HG02571 (cell line): ENCODE data around the gene PNPLA8.
"Not testable (repeated sequence)": the region's sequence is repeated elsewhere in the genome, so short reads cannot be mapped to it uniquely, and the experiment has no call there.

Experiments used
- ATAC-seq: cut with Tn5 transposase; IDR thresholded peaks from one replicate; pipeline ENCODE4 v1.9.1; 2021; ENCODE audit warnings: mild to moderate bottlenecking, moderate library complexity; ENCODE audit not compliant: unreplicated experiment

Gene PNPLA8

DNA sequence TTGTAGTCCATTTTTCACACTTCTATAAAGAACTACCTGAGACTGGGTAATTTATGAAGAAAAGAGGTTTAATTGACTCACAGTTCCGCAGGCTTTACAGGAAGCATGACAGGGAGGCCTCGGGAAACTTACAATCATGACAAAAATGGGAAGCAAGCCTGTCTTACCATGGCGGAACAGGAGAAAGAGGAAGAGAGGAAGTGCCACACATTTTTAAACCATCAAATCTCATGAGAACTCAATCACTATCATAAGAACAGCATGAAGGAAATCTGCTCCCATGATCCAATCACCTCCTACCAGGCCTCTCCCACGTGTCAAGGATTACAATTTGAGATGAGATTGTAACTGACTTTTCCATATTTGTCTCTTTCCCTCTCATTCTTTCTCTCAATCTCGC lies 9.3 kb upstream of the PNPLA8 start:
- no peak for ATAC-seq

DNA sequence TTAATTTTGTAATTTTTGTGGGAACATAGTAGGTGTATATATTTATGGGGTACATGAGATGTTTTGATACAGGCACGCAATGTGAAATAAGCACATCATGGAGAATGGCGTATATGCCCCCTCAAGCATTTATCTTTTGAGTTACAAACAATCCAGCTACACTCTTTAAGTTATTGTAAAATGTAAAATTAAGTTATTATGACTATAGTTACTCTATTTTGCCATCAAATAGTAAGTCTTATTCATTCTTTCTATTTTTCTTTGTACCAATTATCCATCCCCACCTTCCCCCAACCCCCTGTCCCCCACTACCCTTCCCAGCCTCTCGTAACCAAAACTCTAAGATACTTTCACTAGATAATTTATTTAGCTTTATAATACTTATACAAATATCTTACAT lies 7.8 kb upstream of the PNPLA8 start:
- no peak for ATAC-seq

DNA sequence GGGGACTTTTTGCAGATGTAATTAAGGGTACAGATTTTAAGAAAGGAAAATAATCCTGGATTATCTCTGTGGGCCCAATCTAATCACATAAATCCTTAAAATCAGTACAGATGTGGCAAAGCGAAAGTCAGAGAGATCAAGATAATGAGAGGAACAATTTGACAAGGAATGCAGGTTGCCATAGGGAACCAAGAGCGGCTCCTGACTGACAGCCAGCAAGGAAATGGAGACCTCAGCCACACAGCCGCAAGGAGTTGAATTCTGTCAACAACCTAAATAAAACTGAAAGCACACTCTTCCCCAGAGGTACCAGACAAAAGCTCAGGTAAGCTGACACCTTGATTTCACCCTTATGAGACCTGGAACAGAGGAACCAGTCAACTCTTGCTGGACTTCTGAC lies 3.4 kb upstream of the PNPLA8 start:
- no peak for ATAC-seq

DNA sequence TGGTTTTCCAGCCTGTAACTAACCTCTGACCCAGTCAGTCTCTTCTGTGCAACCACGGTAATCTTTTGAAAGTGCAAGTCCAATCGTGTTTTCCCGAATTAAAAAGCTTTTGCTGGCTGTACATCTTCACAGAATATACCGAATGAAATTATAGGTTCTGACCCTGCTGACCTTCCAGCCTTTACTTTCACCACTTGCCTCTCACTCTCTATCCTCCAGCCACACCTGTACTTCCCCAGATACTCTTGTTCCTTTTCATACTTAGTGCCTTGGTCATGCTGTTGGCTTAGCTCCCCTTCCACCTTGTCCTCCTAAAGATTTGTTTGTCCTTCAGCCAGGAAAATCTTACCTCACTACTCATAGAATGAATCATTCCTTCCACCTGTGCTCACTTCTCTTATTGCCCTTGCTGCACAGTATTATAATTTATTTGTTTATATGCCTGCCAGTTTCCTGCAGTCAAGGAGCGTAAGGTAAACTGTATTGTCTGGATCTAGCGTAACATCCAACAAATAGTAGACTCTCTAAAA lies 2.3 kb upstream of the PNPLA8 start:
- no peak for ATAC-seq

DNA sequence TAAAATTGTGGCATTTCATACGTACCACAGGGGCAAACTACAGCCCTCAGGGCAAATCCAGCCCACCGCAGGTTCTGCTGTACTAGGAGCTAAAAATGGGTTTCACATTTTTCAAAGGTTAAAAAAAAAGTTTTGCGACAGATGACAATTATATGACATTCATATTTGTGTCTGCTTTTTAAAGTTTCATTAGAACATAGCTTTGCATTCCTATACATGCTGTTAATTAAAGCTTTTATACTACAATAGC lies 758 bp upstream of the PNPLA8 start:
- ATAC-seq: no peak

DNA sequence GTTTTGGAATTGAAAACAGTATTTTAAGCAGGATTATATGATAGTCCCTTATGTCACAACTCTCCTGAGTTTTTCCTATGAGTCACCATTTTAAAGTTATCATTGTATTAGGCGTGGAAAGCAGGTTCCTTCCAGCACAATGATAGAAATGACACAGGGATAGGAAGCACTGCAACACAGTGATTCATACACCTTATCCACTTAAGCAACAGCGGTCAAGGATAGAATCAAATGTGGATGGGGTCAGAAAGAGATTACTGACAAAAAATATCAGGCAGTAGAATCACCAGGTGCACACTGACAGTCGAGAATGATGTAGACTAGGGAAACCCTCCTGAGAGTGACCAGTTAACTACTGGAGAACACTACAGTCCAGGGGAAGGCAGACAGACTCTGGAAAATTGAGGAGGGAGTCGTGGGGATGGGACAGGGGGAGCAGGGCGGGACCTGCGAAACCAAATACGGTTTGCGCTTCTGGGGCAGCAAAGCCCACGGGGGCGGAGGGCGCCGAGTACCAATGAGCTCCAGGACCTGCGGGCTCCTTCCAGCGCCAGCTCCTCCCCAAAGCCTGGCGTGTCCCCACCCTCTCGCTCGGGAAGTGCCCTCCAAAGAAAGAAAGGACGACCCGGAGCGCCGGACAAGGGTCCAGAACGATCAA lies 479 bp downstream of the PNPLA8 start:
- ATAC-seq: peak; percentile 45

DNA sequence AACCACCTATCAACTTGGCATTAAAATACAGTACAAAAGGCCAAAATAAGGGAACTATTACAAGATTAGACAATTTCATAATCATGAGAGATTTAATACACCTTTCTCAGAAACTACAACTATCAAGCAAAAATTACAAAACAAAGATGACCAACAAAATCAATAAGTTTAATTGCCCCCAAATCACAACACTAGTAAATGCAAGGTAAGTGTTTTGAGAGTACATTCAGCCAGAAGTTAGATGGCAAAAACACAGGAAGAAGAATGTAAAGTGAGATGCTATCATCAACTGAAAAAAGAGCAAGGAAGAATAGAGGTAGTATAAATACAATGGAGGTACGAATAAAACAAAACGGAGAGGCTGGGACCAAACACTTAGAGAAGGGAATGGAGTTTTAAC lies 3.2 kb downstream of the PNPLA8 start:
- no peak for ATAC-seq

DNA sequence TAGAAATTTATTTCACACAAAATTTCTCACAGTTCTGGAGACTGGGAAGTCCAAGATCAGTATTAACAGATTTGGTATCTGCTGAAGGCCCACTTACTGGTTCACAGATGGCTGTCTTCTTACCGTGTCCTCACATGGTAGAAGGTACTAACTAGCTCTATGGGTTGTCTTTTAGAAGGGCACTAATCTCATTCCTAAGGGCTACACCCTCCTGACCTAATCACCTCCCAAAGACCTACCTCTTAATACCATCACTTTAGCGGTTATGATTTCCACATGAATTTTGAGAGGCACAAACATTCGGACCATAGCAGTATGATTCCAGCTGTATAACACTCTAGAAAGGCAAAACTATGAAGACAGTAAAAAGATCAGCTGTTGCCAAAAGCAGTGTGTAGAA lies 8.0 kb downstream of the PNPLA8 start:
- no peak for ATAC-seq

DNA sequence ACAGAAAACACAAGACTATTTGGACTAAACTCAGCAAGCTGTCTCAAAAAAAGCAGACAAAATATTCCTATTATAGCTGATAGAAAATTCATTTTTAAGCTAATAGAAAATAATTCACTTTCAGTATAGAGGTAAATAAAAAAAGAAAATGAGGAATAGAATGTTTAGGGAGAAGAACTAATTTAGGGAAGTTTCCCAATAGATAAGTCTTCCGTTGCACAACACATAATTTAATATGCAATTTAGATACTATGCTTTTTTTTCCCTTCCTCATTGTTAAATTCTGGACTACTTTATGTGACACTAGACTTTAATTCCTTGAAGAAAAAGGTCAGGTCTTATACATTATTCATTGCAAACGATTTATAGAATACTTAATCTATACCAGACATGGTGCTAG lies 10.3 kb downstream of the PNPLA8 start:
- ATAC-seq: no peak

DNA sequence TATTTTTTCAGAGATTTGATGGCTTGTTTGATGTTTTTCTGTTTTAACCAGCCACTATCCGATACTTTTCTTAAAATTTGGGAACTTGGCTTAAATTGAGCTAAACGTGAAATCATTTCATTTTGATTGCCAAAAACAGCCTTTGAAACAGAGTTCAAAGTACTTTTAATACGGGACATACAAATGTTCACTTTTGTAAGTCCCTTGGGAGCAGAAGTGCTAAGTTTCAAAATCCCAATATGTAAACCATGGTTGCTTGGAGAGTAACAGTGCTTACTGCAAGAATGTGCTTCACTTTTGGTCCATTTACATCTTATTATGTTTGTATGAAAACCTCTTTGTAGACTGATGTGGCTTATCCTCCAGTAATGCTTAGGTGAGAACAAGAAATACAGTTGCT lies 10.9 kb downstream of the PNPLA8 start:
- ATAC-seq: no peak

DNA sequence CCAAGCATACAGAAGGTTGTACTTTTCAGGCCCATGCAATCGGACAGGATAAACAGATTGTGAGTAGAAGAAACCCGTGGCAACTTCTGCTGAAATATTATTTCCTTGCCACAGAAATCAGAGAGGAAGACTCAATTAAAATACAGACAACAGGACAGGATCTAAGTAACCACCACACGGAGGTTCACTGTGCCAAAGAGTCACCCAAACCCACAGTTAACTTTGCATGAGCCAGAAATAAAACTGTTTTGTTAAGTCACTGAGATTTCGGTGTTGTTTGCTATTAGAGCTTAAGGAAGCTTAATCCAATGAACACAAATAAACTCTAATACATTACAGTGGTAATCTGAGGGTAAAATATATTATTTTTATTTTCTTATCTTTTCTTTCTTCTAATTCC lies 14.0 kb downstream of the PNPLA8 start:
- ATAC-seq: no peak

DNA sequence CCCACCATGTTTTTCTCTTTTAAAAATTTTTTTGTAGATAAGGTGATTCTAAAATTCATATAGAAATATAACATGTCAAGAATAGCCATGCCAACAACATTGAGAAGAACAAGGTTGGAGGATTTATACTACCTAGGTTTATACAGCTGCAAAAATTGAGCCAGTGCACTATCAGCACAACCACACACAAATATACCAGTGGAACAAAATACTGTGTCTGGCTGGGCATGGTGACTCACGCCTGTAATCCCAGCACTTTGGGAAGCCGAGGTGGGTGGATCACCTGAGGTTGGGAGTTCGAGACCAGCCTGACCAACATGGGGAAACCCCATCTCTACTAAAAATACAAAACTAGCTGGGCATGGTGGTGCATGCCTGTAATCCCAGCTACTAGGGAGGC lies 21.4 kb downstream of the PNPLA8 start:
- ATAC-seq: not testable (repeated sequence)

DNA sequence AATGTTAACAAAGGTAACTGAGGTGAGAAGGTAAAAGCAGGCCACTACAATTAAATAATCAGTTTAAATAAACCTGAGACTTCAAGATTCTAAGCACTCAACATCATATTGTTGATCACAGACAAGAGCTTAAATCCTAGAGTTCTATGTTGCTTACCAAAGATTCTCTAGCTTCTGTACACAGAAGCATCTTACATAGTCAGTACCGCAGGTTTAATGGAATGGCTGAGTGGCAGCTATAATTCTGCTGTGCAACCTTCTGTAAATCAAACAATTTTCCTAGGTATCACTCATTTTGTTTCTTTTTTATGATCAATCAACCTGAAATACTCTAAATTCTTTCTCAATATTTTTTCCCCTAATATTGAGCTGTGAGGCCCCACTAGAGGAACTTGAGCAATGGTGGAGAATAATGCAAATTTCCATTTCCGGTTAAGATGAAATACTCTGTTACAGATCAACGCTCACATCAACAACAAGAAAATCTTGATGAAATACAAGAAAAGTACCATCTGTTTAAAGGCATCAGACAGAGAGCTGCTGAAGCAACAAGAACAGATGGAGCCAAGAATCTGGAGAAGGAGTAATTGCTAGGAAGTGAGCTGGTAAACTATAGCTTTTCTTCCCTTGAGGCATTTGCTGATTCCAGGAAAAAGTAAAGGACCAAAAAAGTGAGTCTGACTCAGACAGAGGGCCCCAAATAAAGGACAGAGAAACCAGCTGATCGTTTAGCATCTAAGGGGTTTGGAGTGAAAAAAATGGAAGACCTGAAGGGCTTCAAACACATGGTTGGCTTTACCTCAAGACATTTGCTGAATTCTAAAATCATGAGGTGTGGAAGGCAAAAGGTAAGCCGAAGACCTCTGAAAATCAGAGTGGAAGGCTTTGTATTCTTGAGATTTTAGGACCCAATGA lies 22.6 kb downstream of the PNPLA8 start:
- ATAC-seq: peak; percentile 87

DNA sequence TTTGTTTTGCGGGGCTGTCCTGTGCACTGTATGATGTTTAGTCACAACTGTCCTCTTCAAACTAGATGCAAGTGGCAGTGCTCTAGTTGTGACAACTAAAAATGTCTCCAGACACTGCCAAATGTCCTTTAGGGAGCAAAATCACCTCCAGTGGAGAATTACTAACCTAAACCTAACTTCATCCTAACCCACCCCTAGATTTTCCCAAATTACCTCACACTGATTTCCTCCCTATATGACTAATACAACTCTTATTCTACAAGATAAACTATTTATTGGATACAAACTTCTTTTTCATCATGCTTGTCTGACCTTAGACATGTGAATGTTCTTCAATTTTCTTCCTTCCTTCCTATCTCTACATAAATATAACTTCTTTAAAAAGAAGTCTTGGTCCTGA lies 26.4 kb downstream of the PNPLA8 start:
- ATAC-seq: no peak

DNA sequence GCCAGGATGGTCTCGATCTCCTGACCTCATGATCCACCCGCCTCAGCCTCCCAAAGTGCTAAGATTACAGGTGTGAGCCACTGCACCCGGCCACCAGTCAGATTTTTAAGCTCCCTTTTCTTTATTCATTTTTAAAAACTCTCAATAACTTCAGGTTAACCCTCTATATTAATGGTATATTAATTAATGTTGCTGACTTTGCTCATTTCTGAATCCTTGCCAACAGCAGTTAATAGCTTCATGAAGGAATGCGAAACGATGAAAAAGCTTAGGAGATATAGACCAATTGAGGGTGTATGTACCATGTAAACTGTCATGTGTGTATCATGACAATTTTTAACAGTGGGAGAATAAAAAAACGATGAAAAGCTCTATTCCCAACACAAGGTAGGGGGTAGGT lies 27.5 kb downstream of the PNPLA8 start:
- ATAC-seq: no peak

DNA sequence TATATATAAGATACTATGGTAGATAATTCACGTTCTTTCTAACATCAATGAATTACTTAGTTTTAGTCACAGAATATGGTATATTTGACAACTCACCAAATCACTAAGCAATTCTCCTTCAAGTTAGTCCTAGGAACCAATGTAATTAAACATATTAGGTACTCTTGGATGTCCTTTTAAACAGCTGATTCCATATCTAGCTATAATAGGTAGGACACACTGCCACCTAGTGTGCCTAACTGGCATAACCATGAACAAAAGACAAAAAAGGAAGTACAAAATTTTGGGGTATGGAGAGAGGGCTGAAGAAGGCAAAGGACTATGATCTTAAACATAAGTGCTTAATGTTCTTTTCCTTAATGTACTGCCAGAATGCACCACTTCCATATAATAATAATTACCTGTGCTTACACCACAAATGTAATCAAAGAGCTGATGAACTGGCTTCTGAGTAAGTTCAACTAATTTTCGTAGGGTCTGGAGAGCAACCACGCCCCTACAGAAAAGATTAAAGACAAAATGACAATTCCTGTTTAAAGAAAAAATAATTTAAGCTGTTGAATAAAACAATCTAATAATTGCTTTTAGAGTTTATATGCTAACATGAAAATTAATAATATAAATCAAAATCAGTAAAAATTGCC lies 28.7 kb downstream of the PNPLA8 start:
- no peak for ATAC-seq

DNA sequence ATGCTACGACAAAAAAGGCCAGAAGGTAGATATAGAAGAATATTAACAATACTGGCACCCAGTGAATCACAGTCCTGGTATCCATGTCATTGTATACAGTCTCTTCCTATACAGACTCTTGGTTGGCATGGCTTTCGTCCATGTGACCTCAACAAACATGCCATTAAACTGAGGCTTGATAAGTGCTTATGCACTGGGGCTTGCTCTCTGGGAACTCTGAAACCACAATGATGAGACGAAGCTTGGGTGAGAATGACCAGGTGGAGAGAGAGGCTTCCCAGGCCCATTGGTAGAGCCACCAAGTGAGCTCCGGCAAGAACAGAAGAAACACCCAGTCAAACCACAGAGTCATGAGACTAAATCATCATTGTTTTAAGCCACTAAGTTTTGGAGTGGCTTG lies 33.2 kb downstream of the PNPLA8 start:
- ATAC-seq: no peak

DNA sequence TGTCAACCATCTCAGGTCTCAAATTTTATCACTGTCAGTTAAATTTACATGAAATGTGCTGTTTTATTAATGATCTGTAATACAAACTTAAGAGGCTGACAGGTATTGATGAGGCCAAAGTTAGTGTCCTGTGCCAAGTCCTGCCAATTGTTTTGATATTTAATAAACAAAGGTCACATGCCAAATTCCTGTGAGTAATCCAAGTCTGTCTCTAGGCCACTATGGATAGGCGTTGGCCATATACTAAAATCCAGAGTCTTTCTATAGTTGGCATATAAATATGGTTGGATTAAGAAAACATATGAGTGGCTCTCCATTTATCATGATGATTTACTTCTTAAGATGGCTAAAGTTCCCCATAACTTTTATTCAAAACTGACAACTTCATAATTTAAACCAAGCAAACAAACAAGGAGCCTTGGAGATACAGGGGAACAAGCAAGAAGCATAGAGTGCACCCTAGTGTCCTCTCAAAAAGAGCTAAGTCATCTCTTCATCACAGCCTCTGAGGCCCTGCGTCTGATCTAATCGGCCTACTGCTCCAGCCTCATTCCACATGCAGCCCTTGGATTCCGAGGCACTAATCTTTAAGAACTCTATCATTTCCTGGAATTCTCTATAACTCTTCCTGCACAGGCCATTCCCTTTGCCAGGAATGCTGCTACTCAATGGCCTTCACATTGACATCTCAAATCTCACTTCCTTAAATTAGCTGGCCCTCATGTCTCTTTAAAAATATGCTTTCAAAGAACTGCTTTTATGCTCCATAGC lies 37.0 kb downstream of the PNPLA8 start:
- no peak for ATAC-seq

DNA sequence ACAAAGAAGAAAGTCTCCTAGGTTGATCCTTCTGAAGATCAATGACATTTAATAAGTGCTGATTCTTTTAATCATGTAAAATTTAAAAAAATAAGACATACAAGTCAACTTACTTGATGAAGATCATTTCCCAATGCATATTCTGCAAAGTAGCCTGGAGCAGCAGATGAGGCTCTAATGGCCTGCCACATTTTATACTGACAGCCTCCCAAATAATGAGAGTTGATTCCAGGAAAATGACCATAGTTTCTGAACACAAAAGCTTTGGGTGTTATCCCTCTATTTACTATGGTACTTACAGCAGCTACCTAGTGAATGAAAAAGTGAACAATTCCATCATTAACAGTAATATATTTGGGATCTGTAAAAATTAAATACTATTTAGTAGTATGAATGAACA lies 38.3 kb downstream of the PNPLA8 start:
- ATAC-seq: no peak

DNA sequence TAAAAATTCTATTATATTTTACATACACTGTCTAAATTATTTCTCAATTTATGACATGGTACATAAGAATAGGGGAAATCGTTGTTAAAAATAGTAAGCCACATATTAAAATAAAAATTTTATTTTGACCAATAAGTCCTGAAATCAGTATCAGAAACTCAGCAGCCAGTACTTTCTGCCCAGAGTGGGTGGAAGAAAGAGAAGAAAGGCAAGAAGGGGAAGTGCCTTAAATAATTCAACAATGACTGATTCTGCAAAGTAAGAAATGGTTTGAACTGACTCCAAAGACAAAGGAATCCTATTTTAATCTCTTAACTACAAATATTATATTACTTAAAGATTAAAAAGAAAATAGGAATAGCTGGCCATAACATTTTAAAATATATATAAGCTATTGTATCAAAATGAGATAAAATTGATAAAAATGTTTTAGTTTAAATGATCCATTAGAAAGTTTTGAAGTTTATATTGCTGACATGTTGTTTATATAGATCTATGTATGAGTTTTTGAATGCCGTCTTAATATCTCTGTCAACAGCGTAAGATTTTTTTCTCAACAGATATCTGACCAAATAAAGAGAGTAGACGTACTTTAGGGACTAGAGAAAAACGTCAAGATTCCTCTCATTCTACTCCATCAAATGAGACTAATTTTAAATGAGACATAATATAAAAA lies 39.5 kb downstream of the PNPLA8 start:
- no peak for ATAC-seq

DNA sequence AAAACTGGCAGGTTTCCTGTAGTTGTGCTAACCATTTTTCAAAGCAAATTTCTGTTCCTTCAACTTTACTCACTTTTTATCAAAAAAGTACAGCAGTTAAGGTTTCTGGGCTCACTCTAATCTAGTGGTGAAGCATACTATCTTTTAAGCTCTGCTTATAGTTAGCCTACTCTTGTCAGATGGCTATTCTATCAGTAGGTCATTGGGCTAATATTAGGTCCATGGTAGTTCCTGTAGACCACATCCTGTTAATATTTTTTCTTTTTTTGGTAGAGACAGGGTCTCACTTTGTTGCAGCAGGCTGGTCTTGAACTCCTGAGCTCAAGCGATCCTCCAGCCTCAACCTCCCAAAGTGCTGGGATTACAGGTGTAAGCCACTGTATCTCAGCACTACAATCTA lies 41.8 kb downstream of the PNPLA8 start:
- ATAC-seq: no peak
